GM15510 (cell line): ENCODE results near the gene SPATA2L.
A peak's percentile ranks its signal among the peaks of the same experiment; 100 is the strongest.

ENCODE experiments used
- POLR2A ChIP-seq: IDR thresholded peaks from 3 replicates; pipeline ENCODE4 v1.6.1; 2011; ENCODE audit warnings: borderline replicate concordance; ENCODE audit not compliant: insufficient read length; ENCODE audit errors: extremely low read depth

The SPATA2L gene

GRCh38 chr16:89701425-89702406 lies at the start of gene SPATA2L:
SPATA2L (minus strand) TSS chr16:89701705; CDS start chr16:89701232, 473 bp downstream.
- TF ChIP-seq POLR2A, result peak; percentile 70

GRCh38 chr16:89749637-89750036 lies 48.1 kb upstream of the SPATA2L start:
- no peak for TF ChIP-seq POLR2A

DNA sequence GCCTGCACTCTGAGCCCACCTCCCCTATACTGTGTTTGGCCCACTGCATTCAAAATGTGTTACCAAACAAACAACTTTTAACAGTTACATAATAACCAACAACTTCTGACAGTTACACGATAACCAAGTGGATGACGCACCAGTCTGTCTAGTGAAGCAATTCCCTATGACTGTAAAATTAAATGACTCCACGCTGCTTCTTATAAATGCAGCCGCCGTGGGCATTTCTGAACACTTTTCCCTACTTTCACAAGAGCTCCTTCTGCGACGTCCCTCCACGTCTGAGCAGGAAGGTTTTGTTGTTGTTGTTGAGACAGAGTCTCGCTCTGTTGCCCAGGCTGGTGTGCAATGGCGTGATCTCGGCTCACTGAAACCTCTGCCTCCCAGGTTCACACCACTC lies 47.4 kb upstream of the SPATA2L start:
- TF ChIP-seq POLR2A, result no peak

GRCh38 chr16:89748076-89748475 lies 46.6 kb upstream of the SPATA2L start:
- TF ChIP-seq POLR2A, result no peak

GRCh38 chr16:89746043-89746442 lies 44.5 kb upstream of the SPATA2L start:
- no peak for TF ChIP-seq POLR2A

- no peak for TF ChIP-seq POLR2A
These were observed 43.3 kb upstream of the SPATA2L start for GRCh38 chr16:89744813-89745212.

DNA sequence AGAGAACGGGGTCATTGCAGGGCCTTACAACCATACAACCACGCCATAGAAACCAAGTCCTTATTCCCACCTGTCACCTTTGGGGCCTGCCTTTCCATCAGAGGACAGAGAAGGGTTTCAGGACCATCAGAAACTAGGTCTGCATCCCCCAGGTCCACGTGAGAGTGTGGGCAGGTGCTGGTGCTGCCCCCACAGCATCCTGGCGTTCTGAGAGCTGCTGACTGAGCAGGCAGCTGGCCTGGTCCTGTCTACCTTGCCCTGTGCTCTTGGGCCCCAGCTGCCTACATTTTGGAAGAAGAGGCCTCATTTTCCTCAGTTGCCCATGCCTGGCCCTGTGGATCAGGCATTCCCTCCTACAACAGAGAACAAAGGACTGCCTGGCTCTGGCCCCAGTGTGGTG lies 41.4 kb upstream of the SPATA2L start:
- no peak for TF ChIP-seq POLR2A

DNA sequence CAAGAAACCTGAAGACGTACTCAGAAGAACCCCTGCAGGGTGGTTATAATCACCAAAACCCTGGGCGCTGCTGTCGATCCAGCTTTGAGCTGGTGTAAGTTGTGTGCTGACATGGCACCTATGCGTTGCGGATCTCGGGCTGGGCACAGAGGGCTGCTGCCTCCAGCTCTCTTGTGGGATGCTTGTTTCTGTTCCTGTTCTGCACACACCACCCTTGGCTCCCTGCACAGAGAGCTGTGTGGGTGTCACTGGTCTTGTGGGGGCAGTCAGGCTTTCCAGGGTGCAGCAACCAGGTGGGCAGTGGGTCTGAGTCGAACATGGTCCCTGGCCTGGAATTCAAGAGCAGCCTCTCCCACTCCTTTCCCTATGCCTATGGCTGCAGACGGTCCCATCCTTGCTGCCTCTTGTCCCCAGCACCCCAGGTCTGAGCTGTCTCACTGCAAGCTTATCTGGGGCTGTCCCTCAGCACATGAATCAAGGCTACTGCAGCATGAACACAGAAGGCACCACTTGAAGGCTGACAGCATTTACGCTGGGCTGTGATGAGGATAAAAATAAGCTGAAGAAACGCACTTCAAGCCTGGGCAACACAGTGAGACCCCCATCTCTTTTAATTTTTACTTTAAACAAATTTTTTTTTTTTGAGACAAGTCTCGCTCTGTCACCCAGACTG lies 40.0 kb upstream of the SPATA2L start:
- TF ChIP-seq POLR2A, result no peak

DNA sequence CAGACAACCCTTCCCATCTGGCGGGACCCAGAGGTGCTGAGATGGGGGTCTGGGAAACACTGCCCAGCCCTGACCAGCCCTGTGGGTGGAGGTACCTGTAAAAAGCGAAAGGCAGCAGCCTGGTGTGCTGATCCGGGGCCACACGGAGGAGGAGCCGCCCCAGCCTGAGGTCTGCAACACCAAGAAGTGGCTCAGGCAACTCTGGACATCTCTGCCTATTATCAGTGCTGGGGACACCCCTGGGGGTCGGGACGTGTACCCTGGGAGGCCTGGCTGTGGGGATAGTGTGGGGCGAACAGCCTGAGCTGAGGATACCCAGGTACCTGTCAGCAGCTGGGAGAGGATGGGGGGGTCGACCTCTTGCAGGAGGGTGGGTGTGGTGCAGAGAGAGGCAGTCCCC lies 37.9 kb upstream of the SPATA2L start:
- peak; percentile 8 for TF ChIP-seq POLR2A

GRCh38 chr16:89738538-89739317 lies 37.2 kb upstream of the SPATA2L start:
- no peak for TF ChIP-seq POLR2A

DNA sequence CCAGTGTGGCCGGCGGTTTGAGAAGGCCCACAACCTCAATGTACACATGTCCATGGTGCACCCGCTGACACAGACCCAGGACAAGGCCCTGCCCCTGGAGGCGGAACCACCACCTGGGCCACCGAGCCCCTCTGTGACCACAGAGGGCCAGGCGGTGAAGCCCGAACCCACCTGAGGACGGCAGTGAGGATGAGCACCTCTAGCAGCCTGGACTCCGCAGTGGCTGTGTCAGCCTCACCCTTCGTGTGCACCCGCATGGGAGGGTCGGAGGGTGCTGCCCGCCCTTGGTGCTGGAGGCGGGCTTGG lies 36.5 kb upstream of the SPATA2L start:
- no peak for TF ChIP-seq POLR2A

DNA sequence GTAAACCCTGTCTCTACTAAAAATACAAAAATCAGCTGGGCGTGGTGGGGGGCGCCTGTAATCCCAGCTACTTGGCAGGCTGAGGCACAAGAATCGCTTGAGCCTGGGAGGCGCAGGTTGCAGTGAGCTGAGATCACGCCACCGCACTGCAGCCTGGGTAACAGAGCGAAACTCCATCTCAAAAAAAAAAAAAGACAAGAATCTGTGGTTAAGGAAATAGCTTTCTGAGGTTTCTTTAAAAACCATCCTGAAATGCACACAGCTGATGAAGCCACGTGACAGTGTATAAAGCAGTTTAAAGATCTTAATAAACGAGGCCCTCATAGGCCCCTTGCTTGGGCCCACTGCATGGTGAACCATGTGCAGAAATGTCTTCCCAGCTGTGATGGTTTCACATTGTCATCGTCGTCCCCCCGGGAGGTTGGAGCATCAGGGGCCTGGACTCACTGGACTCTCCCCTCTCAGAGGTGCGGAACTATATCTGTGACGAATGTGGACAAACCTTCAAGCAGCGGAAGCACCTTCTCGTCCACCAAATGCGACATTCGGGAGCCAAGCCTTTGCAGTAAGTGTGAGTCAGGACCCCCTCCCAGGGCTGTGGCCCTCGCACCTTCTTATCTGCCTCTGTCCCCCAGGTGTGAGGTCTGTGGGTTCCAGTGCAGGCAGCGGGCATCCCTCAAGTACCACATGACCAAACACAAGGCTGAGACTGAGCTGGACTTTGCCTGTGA lies 36.0 kb upstream of the SPATA2L start:
- no peak for TF ChIP-seq POLR2A

DNA sequence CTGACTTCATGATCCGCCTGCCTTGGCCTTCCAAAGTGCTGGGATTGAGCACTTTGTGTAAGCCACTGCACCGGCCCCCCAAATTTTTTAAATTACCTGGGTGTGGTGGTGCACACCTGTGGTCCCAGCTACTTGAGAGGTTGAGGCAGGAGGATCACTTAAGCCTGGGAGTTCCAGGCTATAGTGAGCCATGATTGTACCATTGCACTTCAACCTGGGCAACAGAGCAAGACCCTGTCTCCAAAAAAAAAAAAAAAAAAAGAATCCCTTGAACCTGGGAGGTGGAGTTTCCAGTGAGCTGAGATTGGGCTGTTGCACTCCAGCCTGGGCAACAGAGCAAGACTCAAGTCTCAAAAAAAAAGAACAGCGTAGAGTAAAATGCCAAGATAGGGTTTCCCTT lies 35.0 kb upstream of the SPATA2L start:
- TF ChIP-seq POLR2A, result no peak

GRCh38 chr16:89733792-89734191 lies 32.3 kb upstream of the SPATA2L start:
- no peak for TF ChIP-seq POLR2A
